Endothelial cell of umbilical vein (primary cell): ENCODE measurements around the gene PLD1. TPM values are rescaled to one million over a fixed set of nuclear protein-coding genes. Genes with fewer than 3 reads are reported as not detected.

Experiments
- BruUV-seq: library from RNA; stranded (reverse); fragments of 400-500 nt; replicated peaks from 2 replicates; lab custom pipeline; 2021; lab: Mats Ljungman, UMichigan
- CTCF ChIA-PET: fragments of 300-600, 350-600 bp; sonication (Branson Sonifier 250); formaldehyde crosslinking; loops from one replicate; lab custom pipeline; 2021; ENCODE audit warnings: antibody characterized with exemption, inconsistent platforms; lab: Charles Lee
- POLR2A ChIA-PET: fragments of 300-600, 350-600 bp; sonication (Branson Sonifier 250); formaldehyde crosslinking; loops from one replicate; lab custom pipeline; 2021; ENCODE audit warnings: antibody characterized with exemption, inconsistent platforms; lab: Charles Lee
- DNase-seq: peaks from one replicate; pipeline ENCODE4 v3.0.0-alpha.2; 2011; ENCODE audit warnings: low read depth, low spot score
- FAIRE-seq: peaks from 2 replicates; lab custom pipeline; 2011; peaks lifted over from hg19 to GRCh38; lab: Jason Lieb, UNC
- H2AFZ ChIP-seq: 2 replicates; pipeline ENCODE4 v1.6.0; 2012; ENCODE audit warnings: low read depth, low read length, control low read depth, inconsistent platforms
- H3K27ac ChIP-seq: 2 replicates; pipeline ENCODE4 v1.5.1; 2011; ENCODE audit warnings: low read depth, mild to moderate bottlenecking, control low read depth, low read length, moderate library complexity; ENCODE audit not compliant: insufficient read depth
- H3K27me3 ChIP-seq, 2 experiments: 2 replicates each; pipeline versions ENCODE4 v1.6.0 to v1.6.1; 2011; ENCODE audit warnings: low read length in 2 of 2, mixed read lengths in 1 of 2; ENCODE audit not compliant: control insufficient read depth in 2 of 2, insufficient read depth in 2 of 2
- H3K36me3 ChIP-seq, 2 experiments: 2 replicates in 1 of 2; 3 replicates in 1 of 2; pipeline ENCODE4 v1.5.1; 2011; ENCODE audit warnings: low read length in 2 of 2, mild to moderate bottlenecking in 1 of 2, moderate library complexity in 1 of 2; ENCODE audit not compliant: control insufficient read depth in 2 of 2, insufficient read depth in 2 of 2; ENCODE audit errors: extremely low read depth in 1 of 2
- H3K4me1 ChIP-seq: 3 replicates; pipeline ENCODE4 v1.5.1; 2011; ENCODE audit warnings: mild to moderate bottlenecking, low read length; ENCODE audit not compliant: control insufficient read depth, insufficient read depth; ENCODE audit errors: extremely low read depth
- H3K4me2 ChIP-seq: 2 replicates; pipeline ENCODE4 v1.6.1; 2011; ENCODE audit warnings: low read length, control low read depth, mixed read lengths; ENCODE audit not compliant: insufficient read depth
- H3K4me3 ChIP-seq, 3 experiments: fragments of 200-600 bp in 1 of 3; sonication (generic), shearing (Covaris generic) in 1 of 3; replicated peaks in 1 of 3; 2 replicates each; pipeline ENCODE4 v1.5.1; 2011 to 2016; ENCODE audit warnings: control low read depth in 3 of 3, low read length in 3 of 3, mild to moderate bottlenecking in 2 of 3, inconsistent platforms in 1 of 3, low read depth in 1 of 3, moderate library complexity in 1 of 3; ENCODE audit not compliant: insufficient read depth in 1 of 3
- H3K79me2 ChIP-seq: 2 replicates; pipeline ENCODE4 v1.6.0; 2012; ENCODE audit warnings: low read length, inconsistent platforms; ENCODE audit not compliant: control insufficient read depth, insufficient read depth
- H3K9ac ChIP-seq: replicated peaks from 2 replicates; pipeline ENCODE3; 2011; ENCODE audit warnings: low read length, control low read depth; ENCODE audit not compliant: insufficient read depth; ENCODE audit errors: extremely low read depth
- H3K9me1 ChIP-seq: replicated peaks from 3 replicates; pipeline ENCODE4 v1.6.0; 2011; ENCODE audit warnings: mild to moderate bottlenecking, low read length; ENCODE audit not compliant: control insufficient read depth, insufficient read depth; ENCODE audit errors: extremely low read depth
- H3K9me3 ChIP-seq: replicated peaks from 2 replicates; pipeline ENCODE4 v1.5.1; 2012; ENCODE audit warnings: low read length, inconsistent platforms; ENCODE audit not compliant: control insufficient read depth, insufficient read depth
- H4K20me1 ChIP-seq: replicated peaks from 2 replicates; pipeline ENCODE3; 2011; ENCODE audit warnings: mild to moderate bottlenecking, low read length; ENCODE audit not compliant: control insufficient read depth, insufficient read depth; ENCODE audit errors: extremely low read depth
- CTCF ChIP-seq, 2 donors: IDR thresholded peaks; 1 replicate in 1 of 2; 2 replicates in 1 of 2; pipeline ENCODE4 v1.5.1; 2011; ENCODE audit warnings: low read length in 2 of 2, mild to moderate bottlenecking in 2 of 2, moderate library complexity in 2 of 2, control low read depth in 1 of 2, inconsistent platforms in 1 of 2, low read depth in 1 of 2; ENCODE audit not compliant: insufficient read depth in 1 of 2; ENCODE audit errors: extremely low read depth in 1 of 2
- EZH2 ChIP-seq: IDR thresholded peaks from 2 replicates; pipeline ENCODE4 v1.6.1; 2012; ENCODE audit warnings: borderline replicate concordance, low read depth, mild to moderate bottlenecking, moderate library complexity, low read length, inconsistent platforms; ENCODE audit not compliant: severe bottlenecking
- FOS ChIP-seq: IDR thresholded peaks from 2 replicates; pipeline ENCODE4 v1.6.1; 2011; ENCODE audit warnings: mild to moderate bottlenecking, low read length, moderate library complexity, borderline replicate concordance; ENCODE audit not compliant: insufficient read depth
- GATA2 ChIP-seq: IDR thresholded peaks from 2 replicates; pipeline ENCODE4 v1.7.0; 2011; ENCODE audit warnings: low read depth, mild to moderate bottlenecking, moderate library complexity, mixed read lengths, low read length; ENCODE audit not compliant: insufficient read length, insufficient read depth
- JUN ChIP-seq: IDR thresholded peaks from 2 replicates; pipeline ENCODE4 v1.6.1; 2011; ENCODE audit warnings: borderline replicate concordance, low read depth; ENCODE audit not compliant: insufficient read length, insufficient read depth
- MYC ChIP-seq: IDR thresholded peaks from one replicate; pipeline ENCODE4 v1.6.1; 2011; ENCODE audit warnings: mild to moderate bottlenecking, low read depth, low read length
- POLR2A ChIP-seq: IDR thresholded peaks from 2 replicates; pipeline ENCODE4 v1.6.1; 2012; ENCODE audit warnings: low read depth, mild to moderate bottlenecking, control low read depth, low read length
- POLR2AphosphoS5 ChIP-seq: IDR thresholded peaks from 2 replicates; pipeline ENCODE4 v1.6.1; 2012; ENCODE audit warnings: low read depth, mild to moderate bottlenecking, control low read depth, low read length, moderate library complexity; ENCODE audit not compliant: insufficient read depth
- dilution Hi-C: fragments of 300-500 bp; cut with MboI; formaldehyde crosslinking; loops from one replicate; pipeline ENCODE4 v1.15.0; 2019; ENCODE audit warnings: low sequenced_read_pairs; ENCODE audit not compliant: extremely low pct_ligation_motif_present
- intact Hi-C: fragments of 100-400 bp; cut with micrococcal nuclease; formaldehyde crosslinking; loops from one replicate; pipeline ENCODE4 v1.10.0; 2022
- polyA plus RNA-seq, 4 experiments: library from polyadenylated mRNA; depleted of rRNA in 3 of 4; stranded (reverse) in 3 of 4; unstranded in 1 of 4; fragments of >200 nt; gene quantifications; 2 replicates each; pipeline versions ENCODE4 v1.2.1 to v1.2.3, GENCODE V29; 2011 to 2012; ENCODE audit warnings: missing spikeins in 1 of 4
- total RNA-seq: library from RNA; stranded (reverse); gene quantifications from 2 replicates; pipeline ENCODE4 v1.2.3, GENCODE V29; 2021

The PLD1 gene
- total and polyA plus RNA-seq, 2 donors (not counting 3 experiments of a cell fraction or from before 2014, with no cell fraction given): 42.0 to 108 TPM

DNA sequence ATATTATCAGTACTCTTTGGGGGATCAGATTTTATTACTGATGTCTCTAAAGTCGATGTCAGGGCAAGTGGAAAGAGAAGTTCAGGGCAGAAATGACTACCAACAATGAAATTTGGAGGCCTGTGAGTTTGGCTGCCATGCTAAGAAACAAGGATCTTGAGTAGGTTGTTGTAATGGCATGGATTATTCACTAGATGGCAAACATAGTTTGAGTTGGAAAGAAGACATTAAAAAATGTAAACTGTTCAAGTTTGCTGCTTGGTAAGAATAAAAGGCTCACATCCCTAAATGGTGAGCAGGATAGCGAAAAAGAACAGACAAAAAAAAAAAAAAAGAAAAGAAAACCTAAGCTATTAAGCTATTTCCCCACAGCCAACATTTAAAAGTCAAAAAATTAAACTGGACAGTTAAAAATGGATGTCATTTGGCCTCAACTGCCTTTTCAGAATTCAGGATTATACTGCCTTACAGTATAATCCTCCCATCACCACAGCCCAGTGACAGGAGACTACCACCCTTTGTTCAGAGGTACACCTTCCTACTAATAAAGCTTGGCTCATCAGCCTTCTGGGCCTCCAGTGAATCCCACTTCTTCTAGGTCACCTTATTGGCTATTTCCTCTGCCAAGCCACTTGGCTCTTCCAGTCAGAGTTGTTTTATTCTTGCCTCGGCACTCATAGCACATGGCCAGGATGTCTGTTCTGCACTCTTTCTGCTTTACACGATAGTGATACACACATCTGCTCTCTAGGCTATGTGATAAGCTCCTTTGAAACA is 163.7 kb downstream of the PLD1 start:
- H3K4me3 ChIP-seq: no peak overlapping the region
- no peak overlapping the region for H3K4me2 ChIP-seq
- peaks cover 5 to 6% of the 10 kb centered on the region in 2 experiments for H3K36me3 ChIP-seq
- H3K27ac ChIP-seq: no peak overlapping the region
- TF ChIP-seq CTCF (IDR thresholded peaks at IDR 0.05; ENCODE audit: extremely low read depth in 1 of 2, insufficient read depth in 1 of 2, low read depth in 1 of 2, low read length in 2 of 2) (peak; percentile 15 to 45), GATA2 (no peak), JUN (no peak), POLR2AphosphoS5 (no peak), EZH2 (no peak), MYC (no peak), FOS (no peak), POLR2A (no peak)
- H3K27me3 ChIP-seq: no peaks in the 10 kb centered on the region
- no TSS peak for BruUV-seq
- FAIRE-seq: no peak
- peak overlapping the region; percentile 55 for H2AFZ ChIP-seq
- no peaks in the 10 kb centered on the region for H3K9me3 ChIP-seq
- intact Hi-C loops (loop anchor here (1.0 to 10.0 kb wide), 3 partner anchors 125 to 418 kb away; no protein-coding TSS in a partner anchor), dilution Hi-C loops (no loop called here)
- peaks cover 3% of the 10 kb centered on the region for H3K4me1 ChIP-seq
- no peaks in the 10 kb centered on the region for H3K79me2 ChIP-seq
- H3K9ac ChIP-seq: no peak overlapping the region
- DNase-seq: peak; percentile 70
- ChIA-PET POLR2A (interaction anchor here (0.7 kb wide), 1 partner anchor 54 kb away, joined by 4 read pairs; no protein-coding TSS in a partner anchor), CTCF (interaction anchor here (0.6 to 4.5 kb wide), 8 partner anchors 126 to 745 kb away, joined by 3 to 40 read pairs (median 3); no protein-coding TSS in a partner anchor)
- no peaks in the 10 kb centered on the region for H3K9me1 ChIP-seq
- no peaks in the 10 kb centered on the region for H4K20me1 ChIP-seq
